HG02588 (cell line): ENCODE data around the gene ERBB4.
"Not testable (repeated sequence)": the region's sequence is repeated elsewhere in the genome, so short reads cannot be mapped to it uniquely, and the experiment has no call there.

Source experiments
- ATAC-seq: cut with Tn5 transposase; IDR thresholded peaks from one replicate; pipeline ENCODE4 v1.9.1; 2021; ENCODE audit warnings: mild to moderate bottlenecking, moderate library complexity; ENCODE audit not compliant: unreplicated experiment

ERBB4 gene

DNA sequence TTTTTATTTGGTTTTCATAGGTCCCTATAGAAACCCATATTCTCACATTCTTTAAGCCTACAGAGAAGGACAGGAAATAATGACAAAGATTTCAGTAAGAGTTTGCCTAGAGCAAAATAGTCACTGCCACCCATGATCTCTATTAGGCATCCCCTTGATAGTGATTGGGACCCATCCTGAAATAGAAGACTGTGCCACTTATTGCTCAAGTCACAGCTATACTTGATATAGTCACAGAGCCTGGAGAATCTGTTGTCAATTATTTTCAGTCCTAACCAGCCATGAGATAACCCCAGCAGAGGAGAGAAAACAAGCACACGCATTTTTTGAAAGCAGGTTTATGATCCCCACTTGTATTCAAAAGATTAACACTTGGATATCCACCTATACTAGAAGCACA is 8.2 kb downstream of the ERBB4 start:
- no peak for ATAC-seq

DNA sequence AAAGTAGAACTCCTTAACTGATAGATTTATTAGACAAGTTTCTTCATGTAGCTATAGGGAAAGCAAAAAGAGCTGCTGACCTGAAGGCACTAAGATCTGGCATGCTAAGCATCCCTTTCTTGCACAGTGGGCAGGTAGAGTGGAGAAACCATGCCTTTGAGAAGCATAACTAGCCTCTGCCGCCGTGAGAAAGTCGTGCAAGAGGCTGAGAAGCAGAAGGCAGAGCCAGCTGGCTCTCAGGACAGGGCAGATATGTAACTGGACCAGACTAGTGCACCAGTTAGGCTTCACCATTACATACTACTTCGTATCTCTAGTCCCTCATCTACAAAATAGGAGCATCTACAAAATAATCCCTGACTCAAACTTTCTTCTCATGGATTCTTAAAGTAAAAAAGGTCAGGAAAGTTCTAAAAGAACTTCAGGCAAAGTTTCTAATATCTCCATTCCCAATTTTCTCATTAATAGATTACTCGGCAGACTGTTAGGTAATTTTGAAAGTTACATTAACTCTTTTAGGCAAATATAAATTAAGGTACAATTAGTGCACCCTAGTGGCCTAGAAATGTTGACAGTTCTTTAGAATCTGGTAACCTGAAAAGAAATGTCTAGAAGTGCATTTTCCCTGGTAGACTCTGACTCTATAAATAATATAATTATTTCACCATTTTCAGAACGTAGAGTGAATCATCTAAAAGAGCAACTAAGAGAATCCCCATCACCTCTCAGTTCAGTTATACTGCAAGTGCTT is 10.3 kb downstream of the ERBB4 start:
- ATAC-seq: no peak

DNA sequence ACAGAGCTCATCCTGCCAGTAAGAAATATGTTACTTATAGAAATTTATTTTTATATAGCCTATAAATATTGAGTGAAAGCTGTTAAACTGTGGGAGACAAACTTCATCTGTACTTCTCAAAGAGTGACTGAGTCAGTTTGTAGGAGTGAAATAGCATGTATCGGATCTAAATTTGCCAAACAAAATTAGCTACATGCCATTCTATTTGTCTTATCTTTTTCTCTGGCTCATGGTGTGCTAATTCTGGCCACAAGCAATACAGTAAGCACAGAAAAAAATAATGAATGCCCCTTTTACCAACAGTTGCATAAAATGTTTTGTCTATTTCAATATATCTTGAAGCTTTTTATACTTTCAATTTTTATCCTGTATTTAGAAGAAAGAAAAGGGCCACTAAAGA is 12.5 kb downstream of the ERBB4 start:
- no peak for ATAC-seq

DNA sequence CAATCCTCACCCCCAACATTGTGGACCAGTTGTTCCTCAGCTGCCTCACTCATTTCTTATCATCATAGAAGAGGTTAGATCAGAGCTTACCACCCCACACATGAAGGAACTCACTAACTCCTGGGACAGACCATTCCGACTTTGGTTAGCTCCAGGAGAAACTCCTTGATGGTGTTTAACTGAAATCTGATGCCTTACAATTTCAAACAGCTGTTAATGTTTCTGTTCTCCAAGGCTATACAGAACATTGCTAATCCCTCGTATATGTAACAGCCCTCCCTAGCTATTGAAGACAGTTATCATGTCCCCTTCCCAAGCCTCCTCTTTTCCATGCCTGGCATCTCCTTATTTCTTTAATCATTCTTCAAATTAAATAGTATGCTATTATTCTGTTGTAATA is 14.8 kb downstream of the ERBB4 start:
- ATAC-seq: no peak

DNA sequence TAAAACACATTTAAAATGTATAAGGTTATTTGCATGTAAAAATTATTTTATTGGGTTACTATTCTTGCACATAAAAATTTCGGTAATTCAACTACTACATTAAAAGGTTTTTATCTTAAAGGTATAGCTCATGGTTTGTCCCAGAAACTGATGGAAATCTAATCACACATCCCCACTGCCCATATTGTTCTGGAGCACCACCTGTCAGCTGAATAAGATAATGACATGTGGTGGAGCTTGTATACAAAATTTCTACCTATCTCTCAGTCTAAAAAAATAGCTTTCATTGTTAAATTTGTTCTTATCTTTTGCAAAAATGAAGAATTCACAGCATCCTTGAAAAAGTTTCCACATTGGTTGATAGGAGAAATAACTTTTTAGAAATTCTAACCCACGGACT is 18.3 kb downstream of the ERBB4 start:
- ATAC-seq: no peak

DNA sequence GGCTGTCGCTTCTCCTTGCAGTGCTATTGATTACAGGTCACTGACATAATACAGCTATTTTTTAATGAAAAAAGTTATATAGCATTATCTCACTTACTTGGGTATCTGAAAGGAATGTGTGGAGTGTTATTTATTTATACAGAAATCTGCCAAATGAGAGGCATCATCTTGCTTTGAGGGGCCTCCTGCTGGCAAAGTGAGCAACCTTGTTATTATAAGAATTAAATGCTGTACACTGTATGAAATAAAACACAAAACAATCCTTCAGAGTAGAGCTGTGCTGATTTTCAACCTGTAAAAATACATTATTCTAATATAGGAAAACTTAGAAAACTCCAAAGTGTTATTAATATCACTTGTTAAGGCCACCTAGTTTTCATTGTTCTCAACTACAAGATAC is 20.9 kb downstream of the ERBB4 start:
- ATAC-seq: no peak

DNA sequence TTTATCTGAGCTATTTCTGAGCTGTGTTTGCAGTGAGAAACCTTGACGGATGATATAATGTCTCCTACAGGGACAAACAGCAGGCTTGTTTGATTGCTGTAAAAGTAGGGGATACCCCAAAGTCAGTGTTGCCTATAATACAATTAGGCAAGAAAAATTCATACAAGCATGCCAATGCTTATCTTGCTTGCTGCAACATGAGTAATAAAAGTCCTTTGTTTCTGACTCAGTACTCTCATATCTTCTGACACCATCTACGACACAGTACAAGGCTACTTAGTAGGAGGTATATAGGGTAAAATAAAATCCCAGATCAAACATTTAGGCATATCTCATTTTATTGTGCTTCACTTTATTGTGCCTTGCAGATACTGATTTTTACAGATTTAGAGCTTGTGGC is 33.0 kb downstream of the ERBB4 start:
- peak; percentile 65 for ATAC-seq

DNA sequence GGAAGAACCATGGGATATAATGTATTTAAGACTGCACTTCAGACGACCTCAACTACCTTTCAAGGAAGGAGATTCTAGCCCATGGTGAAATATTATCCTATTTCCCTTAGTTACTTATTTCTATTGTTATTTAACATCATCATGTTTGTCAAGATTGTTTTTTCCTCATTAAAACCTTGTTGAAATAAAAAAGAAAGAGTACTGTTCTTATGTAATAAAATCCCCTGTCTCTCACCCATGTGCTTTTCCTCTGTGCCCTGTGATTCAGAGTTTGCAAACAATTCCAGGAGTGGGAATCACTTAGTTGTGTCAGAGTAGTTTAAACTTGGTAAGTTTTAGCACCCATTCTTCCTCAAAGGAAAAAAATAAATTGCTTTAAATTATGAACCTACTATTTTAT is 43.6 kb downstream of the ERBB4 start:
- no peak for ATAC-seq

DNA sequence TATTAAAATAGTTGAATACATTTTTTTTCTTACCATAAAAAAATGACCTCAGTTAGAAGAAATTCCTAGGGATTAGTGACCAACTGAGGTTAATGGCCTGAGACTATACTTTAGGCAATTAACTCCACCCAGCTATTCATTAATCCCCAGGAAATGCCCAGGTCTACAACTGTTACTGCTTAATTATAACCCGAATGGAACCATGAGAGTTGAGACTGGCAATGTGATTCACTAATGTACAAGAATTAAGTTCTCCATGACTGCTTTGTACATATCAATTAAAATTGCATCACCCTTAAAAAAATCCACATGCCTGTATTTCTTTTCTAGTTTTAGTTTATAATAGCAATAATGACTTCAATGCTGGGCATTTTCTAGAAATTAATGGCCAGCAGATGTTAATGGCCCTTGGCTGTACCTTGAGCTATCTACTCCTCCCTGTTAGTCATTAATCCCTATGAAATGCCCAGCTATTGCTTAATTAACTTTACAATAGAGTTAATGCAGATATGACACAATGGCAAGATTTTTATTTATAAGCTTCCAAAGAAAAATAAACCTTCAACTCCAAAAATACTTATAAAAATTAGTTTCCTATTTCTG is 44.1 kb downstream of the ERBB4 start:
- no peak for ATAC-seq

DNA sequence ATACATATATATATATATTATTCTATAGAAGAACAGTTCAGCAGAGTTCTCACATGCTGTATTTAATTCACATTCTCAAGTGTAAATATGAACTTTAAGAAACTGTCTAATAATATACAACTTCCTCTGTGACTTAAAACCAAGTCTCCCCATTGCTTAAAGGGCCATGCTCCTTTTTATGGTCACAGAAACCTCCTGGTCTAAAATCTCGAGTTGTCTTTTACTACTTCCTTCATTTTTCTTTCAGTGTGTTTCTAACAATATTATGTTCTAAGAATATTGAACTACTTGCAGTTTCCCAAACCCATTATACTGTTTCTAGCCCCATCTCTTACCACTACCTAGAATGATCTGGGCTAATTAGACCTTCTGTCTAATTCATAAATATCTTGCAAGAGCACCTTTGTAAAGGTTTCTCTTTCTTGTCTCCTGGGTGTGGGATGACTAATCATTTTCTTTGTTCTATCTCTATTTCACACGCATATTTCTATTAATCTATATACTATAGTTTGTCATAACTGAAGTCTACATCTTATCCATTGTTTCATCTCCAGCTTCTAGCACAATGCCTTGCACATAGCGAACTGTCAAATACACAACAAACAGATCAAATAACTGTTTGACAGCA is 48.8 kb downstream of the ERBB4 start:
- ATAC-seq: peak; percentile 41

DNA sequence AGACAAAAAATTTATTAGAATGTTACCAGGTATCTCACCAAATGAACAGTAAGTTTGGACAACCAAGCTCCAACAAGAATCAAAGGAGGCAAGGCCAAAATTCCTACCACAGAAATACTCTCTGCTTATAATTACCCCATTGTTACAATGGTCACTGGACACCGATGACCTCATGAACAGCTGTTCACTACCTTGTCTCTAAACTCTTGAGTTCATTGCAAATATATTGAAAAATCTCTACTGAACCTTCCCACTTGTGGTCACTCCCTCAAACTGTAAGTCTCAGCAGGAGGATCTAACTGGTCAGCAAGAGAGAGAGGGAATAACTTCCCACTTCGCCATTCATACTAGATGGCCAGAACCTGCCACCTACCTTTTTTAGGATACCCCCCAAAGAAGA is 50.0 kb downstream of the ERBB4 start:
- ATAC-seq: no peak

DNA sequence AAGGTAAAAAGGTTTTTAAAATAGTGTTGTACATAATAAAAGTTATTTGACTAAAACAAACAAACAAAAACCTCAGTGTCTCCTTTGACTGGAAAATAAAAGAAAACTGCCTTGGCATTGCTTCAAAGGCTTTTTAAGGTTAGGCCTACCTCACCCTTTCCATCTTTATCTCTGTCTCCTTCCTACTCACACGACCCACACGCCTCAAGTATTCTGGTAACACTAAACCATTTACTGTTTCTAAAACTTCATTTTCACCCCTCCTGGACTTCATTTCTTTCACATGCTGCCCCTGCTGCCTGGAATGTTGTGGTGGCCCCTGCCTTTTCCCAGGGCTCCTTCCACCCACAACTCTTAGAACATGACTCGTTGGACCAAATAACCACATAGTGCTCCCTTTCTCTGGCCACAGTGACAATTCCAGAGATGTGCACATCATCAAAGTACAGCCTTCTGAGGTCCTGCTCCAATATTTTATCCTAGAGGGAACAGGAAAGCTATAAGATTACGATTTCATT is 54.0 kb downstream of the ERBB4 start:
- no peak for ATAC-seq

DNA sequence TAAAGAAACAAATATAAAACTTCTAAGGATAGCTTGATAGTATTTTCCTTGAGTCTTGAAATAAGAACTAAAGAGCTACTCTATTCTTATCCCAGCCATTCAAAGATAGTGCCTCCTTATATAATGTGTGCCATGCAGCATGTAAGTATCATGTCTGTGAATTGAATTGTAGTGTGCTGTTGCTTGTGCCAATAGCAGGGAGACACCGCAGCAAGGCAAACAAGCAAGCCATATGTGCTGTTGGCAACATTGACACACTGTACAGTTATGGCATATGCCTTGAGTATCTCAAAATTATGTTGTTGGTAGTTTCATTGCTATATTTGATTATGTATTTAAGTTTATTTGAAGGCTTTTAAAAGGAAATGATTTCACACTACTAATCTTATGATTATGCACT is 58.2 kb downstream of the ERBB4 start:
- ATAC-seq: no peak

DNA sequence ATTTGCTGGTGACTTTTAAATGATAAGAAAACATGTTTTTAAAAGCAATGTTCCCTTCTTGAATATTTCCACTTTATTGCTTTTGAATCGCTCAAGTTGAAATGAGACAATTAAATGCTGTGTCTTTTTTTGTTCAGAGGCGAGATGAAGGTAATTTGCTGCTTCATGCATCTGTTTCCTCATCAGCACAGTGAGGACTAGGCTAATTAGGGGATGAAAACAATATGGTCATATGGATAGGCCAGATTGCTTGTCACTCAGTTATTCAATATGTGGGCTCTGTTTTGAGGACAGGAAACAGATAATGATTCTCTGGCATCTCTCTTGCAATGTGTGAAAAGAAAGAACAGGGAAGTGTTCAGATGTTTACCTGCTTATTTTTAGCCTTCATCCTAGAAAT is 61.0 kb downstream of the ERBB4 start:
- no peak for ATAC-seq

DNA sequence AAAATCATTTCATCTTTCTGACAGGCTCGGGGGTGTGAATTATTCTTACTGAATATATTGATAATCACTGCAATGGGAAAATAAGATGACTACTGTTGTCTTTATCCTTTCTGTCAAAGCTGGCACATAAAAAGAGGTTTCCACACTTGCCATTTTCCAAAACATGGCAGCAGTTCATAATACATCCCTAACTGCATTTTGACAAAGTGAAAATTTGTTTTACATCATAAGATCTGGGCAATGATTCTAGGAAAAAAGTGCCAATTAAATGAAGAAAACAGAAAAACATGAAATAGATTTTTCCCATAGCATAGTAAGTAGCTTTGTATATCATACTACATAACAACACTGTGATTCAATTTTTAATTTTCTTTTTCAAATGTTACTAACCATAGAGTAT is 65.4 kb downstream of the ERBB4 start:
- no peak for ATAC-seq

DNA sequence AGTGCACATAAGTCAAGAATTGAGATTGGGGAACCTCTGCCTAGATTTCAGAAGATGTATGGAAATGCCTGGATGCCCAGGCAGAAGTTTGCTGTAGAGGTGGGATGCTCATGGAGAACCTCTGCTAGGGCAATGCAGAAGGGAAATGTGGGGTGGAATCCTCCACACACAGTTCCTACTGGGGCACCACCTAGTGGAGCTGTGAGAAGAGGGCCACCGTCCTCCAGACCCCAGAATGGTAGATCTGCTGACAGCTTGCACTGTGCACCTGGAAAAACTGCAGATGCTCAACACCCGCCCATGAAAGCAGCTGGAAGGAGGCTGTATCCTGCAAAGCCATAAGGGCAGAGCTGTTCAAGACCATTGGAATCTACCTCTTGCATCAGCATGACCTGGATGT is 71.1 kb downstream of the ERBB4 start:
- not testable (repeated sequence) for ATAC-seq

DNA sequence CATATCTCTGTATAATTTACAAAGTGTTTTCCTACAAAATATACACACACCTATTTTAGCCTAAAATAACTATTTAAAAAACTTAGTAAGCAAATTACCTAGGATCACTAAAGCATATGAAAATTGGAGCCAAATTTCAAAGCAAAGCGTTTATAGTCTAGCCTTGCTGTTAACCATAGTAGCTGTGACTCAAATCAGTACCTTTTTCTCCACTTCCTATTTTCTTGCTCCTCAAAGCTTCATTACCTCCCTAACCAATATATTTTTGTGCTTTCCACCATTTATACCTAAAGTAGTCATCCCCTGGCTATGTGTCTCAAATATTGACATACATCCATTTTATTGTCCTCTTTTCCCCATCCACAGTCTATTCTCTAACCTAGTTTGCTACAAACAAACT is 73.1 kb downstream of the ERBB4 start:
- ATAC-seq: no peak

DNA sequence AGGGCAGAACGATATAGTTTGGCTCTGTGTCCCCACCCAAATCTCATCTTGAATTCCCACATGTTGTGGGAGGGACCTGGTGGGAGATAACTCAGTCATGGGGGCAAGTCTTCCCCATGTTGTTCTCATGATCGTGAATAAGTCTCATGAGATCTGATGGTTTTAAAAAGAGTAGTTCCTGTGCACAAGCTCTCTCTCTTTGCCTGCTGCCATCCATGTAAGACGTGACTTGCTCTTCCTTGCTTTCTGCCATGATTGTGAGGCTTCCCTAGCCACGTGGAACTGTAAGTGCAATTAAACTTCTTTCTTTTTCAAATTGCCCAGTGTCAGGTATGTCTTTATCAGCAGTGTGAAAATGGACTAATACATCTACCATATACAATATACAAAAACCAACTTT is 76.9 kb downstream of the ERBB4 start:
- ATAC-seq: not testable (repeated sequence)

DNA sequence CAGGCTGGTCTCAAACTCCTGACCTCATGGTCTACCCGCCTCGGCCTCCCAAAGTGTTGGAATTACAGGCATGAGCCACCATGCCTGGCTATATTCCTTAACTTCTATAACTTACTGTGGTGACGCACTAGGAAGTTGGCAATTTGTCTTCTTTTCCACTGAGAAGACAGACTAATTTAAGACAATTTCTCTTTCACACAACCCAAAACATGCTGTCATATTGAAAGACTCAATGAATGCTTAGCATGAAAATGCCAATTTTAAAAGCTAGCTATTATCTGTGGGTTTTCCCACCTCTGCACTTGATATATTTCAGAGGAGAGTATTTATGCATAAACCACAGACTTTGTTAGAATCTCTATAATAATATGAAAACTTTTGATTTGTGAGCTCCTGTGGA is 84.5 kb downstream of the ERBB4 start:
- no peak for ATAC-seq

DNA sequence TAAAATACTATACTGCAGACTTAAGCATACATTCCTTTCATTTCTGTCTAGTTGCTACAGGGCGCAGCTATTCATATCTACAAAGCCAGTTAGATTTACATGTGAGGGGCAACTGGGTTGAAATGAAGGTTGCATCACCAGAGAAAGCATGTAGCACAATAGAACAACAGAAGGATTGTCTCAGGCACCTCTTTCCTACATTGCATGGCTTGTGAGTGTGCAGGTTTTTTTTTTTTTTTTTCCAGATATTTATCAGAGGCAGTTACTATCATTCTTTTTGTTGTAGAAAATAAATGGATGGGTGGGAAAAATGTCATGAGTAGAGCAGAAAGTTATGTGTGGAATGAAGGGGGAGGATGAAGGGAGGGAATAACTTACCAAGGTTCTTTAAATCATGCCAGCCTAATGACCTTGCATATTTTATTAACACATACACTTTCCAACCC is 86.8 kb downstream of the ERBB4 start:
- no peak for ATAC-seq

DNA sequence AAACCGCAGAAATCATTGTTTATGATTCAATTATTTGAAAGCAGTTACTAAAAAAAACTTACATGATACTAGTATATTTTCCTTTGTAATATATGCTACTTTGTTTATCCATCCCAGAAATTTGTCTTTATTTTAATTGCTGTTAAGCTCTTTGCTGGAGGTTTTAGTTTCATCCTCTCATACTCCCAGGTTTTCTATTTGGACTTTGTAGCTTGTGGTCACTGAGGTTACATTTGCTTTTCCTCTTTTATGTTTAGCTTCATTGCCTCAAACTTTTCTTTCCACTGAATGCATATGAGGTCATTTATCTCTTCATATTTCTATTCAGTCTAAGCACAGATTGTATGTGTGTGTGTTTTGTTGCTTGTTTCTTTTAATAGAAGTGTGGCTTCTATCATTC is 89.9 kb downstream of the ERBB4 start:
- ATAC-seq: no peak

DNA sequence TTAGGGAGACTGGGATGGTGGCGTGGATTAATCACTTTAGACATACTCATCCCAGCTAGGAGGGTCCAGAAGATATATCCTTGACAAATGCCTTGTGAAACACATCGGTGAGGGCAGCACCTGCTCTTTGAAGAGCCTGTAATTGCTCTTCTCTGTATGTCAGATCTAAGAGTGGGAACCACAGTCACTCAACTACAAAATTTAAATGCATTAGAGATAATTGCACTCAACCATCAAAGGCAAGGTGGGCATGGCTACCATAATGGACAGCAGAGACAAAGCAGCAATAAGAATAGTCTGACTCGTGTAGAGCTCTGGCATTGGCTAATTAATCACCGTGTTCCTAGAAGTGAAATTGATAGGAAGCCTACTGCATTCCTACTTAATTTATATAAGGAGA is 96.8 kb downstream of the ERBB4 start:
- no peak for ATAC-seq
